NCI-H446 treated with DMSO at 0.1 percent for 48 hours (cell line): ENCODE results near the gene ZHX3.

Source experiments
- DNase-seq: peaks from one replicate; lab custom pipeline; 2025; lab: John Stamatoyannopoulos, UW

Gene ZHX3

GRCh38 chr20:41185013-41185757 is 132.3 kb downstream of the ZHX3 start:
- DNase-seq = no peak

GRCh38 chr20:41183831-41184230 is 133.7 kb downstream of the ZHX3 start:
- no peak for DNase-seq

GRCh38 chr20:41183391-41183790 is 134.1 kb downstream of the ZHX3 start:
- no peak for DNase-seq

- DNase-seq = no peak
Observed at GRCh38 chr20:41182296-41183212, 135.0 kb downstream of the ZHX3 start.

GRCh38 chr20:41181567-41181966 is 136.0 kb downstream of the ZHX3 start:
- DNase-seq = no peak

- no peak for DNase-seq
Observed at GRCh38 chr20:41180599-41181333, 136.8 kb downstream of the ZHX3 start.

GRCh38 chr20:41179961-41180360 is 137.6 kb downstream of the ZHX3 start:
- DNase-seq = no peak

GRCh38 chr20:41178904-41179432 is 138.6 kb downstream of the ZHX3 start:
- DNase-seq = peak; percentile 14

- no peak for DNase-seq
Observed at GRCh38 chr20:41178495-41178894, 139.0 kb downstream of the ZHX3 start.

GRCh38 chr20:41177636-41178035 is 139.9 kb downstream of the ZHX3 start:
- no peak for DNase-seq

GRCh38 chr20:41176711-41177552 is 140.6 kb downstream of the ZHX3 start:
- no peak for DNase-seq

- DNase-seq = no peak
Observed at GRCh38 chr20:41175727-41176330, 141.7 kb downstream of the ZHX3 start.

- DNase-seq = no peak
Observed at GRCh38 chr20:41175201-41175651, 142.3 kb downstream of the ZHX3 start.

- no peak for DNase-seq
Observed at GRCh38 chr20:41174782-41175181, 142.7 kb downstream of the ZHX3 start.

- DNase-seq = no peak
Observed at GRCh38 chr20:41174373-41174772, 143.2 kb downstream of the ZHX3 start.

- no peak for DNase-seq
Observed at GRCh38 chr20:41173791-41174341, 143.7 kb downstream of the ZHX3 start.

- no peak for DNase-seq
Observed at GRCh38 chr20:41173161-41173721, 144.3 kb downstream of the ZHX3 start.

- DNase-seq = no peak
Observed at GRCh38 chr20:41172296-41173140, 145.0 kb downstream of the ZHX3 start.

GRCh38 chr20:41171736-41172295 is 145.7 kb downstream of the ZHX3 start:
- no peak for DNase-seq
